GM21367 (cell line): ENCODE results near the gene POLL.

Source experiments
- ATAC-seq: cut with Tn5 transposase; IDR thresholded peaks from one replicate; pipeline ENCODE4 v1.9.1; 2021; ENCODE audit not compliant: unreplicated experiment

Gene POLL

GRCh38 chr10:101573885-101574753, 13.9 kb downstream of the POLL start:
- no peak for ATAC-seq

- no peak for ATAC-seq
Observed at GRCh38 chr10:101572785-101573184, 15.3 kb downstream of the POLL start.

- ATAC-seq, result no peak
Observed at GRCh38 chr10:101572126-101572525, 15.9 kb downstream of the POLL start.

- ATAC-seq, result no peak
Observed at GRCh38 chr10:101571271-101571925, 16.7 kb downstream of the POLL start.

- peak; percentile 16 for ATAC-seq
Observed at GRCh38 chr10:101570428-101571270, 17.4 kb downstream of the POLL start.

GRCh38 chr10:101569622-101570427, 18.2 kb downstream of the POLL start:
- ATAC-seq, result peak; percentile 48

GRCh38 chr10:101569323-101569621, 18.8 kb downstream of the POLL start:
- no peak for ATAC-seq

GRCh38 chr10:101568054-101568745, 19.9 kb downstream of the POLL start:
- no peak for ATAC-seq

GRCh38 chr10:101567165-101568006, 20.7 kb downstream of the POLL start:
- ATAC-seq, result no peak

- ATAC-seq, result no peak
Observed at GRCh38 chr10:101566333-101567164, 21.5 kb downstream of the POLL start.

- no peak for ATAC-seq
Observed at GRCh38 chr10:101565936-101566332, 22.1 kb downstream of the POLL start.

GRCh38 chr10:101565370-101565900, 22.6 kb downstream of the POLL start:
- ATAC-seq, result no peak

GRCh38 chr10:101564490-101564991, 23.5 kb downstream of the POLL start:
- no peak for ATAC-seq

GRCh38 chr10:101563497-101564040, 24.5 kb downstream of the POLL start:
- ATAC-seq, result no peak

GRCh38 chr10:101563007-101563406, 25.1 kb downstream of the POLL start:
- no peak for ATAC-seq

- ATAC-seq, result no peak
Observed at GRCh38 chr10:101562231-101562630, 25.8 kb downstream of the POLL start.

- no peak for ATAC-seq
Observed at GRCh38 chr10:101561068-101561915, 26.8 kb downstream of the POLL start.
